NOMO-1 treated with DMSO at 0.1 percent for 48 hours (cell line): ENCODE measurements around the gene KRTAP29-1.
"Not testable (repeated sequence)": the region's sequence is repeated elsewhere in the genome, so short reads cannot be mapped to it uniquely, and the experiment has no call there.

Experiments used
- DNase-seq: peaks from one replicate; lab custom pipeline; 2025; ENCODE audit not compliant: unreplicated experiment; lab: John Stamatoyannopoulos, UW

Gene KRTAP29-1

GRCh38 chr17:41302981-41303380 lies 330 bp upstream of the KRTAP29-1 start:
- no peak for DNase-seq

GRCh38 chr17:41301204-41301790 lies 1.4 kb downstream of the KRTAP29-1 start:
- DNase-seq: no peak

GRCh38 chr17:41298458-41299135 lies 4.1 kb downstream of the KRTAP29-1 start:
- DNase-seq: no peak

GRCh38 chr17:41296846-41297245 lies 5.8 kb downstream of the KRTAP29-1 start:
- DNase-seq: no peak

GRCh38 chr17:41294016-41294415 lies 8.6 kb downstream of the KRTAP29-1 start:
- DNase-seq: no peak

GRCh38 chr17:41287050-41287449 lies 15.6 kb downstream of the KRTAP29-1 start:
- no peak for DNase-seq

- DNase-seq: peak; percentile 80
Observed at GRCh38 chr17:41284546-41284945, 18.1 kb downstream of the KRTAP29-1 start.

GRCh38 chr17:41284043-41284442 lies 18.6 kb downstream of the KRTAP29-1 start:
- DNase-seq: no peak

- no peak for DNase-seq
Observed at GRCh38 chr17:41278176-41278955, 24.3 kb downstream of the KRTAP29-1 start.

- DNase-seq: not testable (repeated sequence)
Observed at GRCh38 chr17:41275648-41276190, 26.9 kb downstream of the KRTAP29-1 start, which contains the start of gene KRTAP9-7. TSS of gene KRTAP9-7 (plus strand) at chr17:41275698. CDS start at chr17:41275698, 0 bp downstream.

- DNase-seq: no peak
Observed at GRCh38 chr17:41271858-41272257, 30.8 kb downstream of the KRTAP29-1 start.

- DNase-seq: not testable (repeated sequence)
Observed at GRCh38 chr17:41271323-41271722, 31.3 kb downstream of the KRTAP29-1 start.

GRCh38 chr17:41267711-41268110 lies 34.9 kb downstream of the KRTAP29-1 start:
- peak; percentile 69 for DNase-seq

- DNase-seq: no peak
Observed at GRCh38 chr17:41265078-41265477, 37.6 kb downstream of the KRTAP29-1 start, which contains the start of gene KRTAP9-6. TSS of gene KRTAP9-6 (plus strand) at chr17:41265378. CDS start at chr17:41265378, 0 bp downstream.

GRCh38 chr17:41264599-41264998 lies 38.1 kb downstream of the KRTAP29-1 start:
- DNase-seq: no peak

- DNase-seq: no peak
Observed at GRCh38 chr17:41263212-41263611, 39.4 kb downstream of the KRTAP29-1 start.

GRCh38 chr17:41258406-41258805 lies 44.2 kb downstream of the KRTAP29-1 start:
- DNase-seq: no peak

- no peak for DNase-seq
Observed at GRCh38 chr17:41256291-41256685, 46.4 kb downstream of the KRTAP29-1 start.

GRCh38 chr17:41255381-41256290 lies 47.0 kb downstream of the KRTAP29-1 start, which contains the start of gene KRTAP9-9:
TSS of gene KRTAP9-9 (plus strand) at chr17:41255384.
- not testable (repeated sequence) for DNase-seq

GRCh38 chr17:41254861-41255260 lies 47.8 kb downstream of the KRTAP29-1 start:
- no peak for DNase-seq
